HG03432 (cell line): ENCODE measurements around the gene GNS.

Experiments used
- ATAC-seq: cut with Tn5 transposase; IDR thresholded peaks from one replicate; pipeline ENCODE4 v1.9.1; 2021; ENCODE audit warnings: mild to moderate bottlenecking, moderate library complexity; ENCODE audit not compliant: unreplicated experiment

Gene GNS

GRCh38 chr12:64759035-64759894, at the start of gene GNS:
TSS of gene GNS (minus strand) at chr12:64759406. CDS start at chr12:64759276, 130 bp downstream.
- peak; percentile 88 for ATAC-seq

GRCh38 chr12:64808110-64808509, 48.9 kb upstream of the GNS start:
- peak; percentile 55 for ATAC-seq

DNA sequence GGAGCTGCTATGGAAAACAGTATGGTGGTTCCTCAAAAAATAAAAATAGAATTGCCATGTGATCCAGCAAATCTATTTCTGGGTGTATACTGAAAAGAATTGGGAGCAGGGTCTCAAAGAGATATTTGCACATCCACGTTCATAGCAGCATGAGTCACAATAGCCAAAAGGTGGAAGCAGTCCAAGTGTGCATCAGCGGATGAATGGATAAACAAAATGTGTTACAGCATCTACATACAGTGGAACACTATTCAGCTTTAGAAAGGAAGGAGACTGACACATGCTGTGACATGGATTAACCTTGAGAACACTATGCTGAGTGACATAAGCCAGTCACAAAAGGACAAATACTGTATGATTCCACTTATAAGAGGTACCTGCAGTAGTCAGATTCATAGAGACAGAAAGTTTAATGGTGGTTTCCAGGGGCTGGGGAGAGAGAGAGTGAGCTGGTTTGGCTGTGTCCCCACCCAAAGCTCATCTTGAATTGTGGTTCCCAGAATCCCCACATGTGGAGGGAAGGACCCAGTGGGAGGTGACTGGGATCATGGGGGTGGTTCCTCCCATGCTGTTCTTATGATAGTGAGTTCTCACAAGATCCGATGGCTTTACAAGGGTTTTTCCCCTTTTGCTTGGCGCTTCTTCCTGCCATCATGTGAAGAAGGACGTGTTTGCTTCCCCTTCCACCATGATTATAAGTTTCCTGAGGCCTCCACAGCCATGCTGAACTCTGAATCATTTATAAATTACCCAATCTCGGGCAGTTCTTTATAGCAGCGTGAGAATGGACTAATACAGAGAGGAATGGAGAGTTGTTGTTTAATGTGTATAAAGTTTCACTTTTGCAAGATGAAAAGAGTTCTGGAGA, 47.6 kb upstream of the GNS start:
- no peak for ATAC-seq

- ATAC-seq = no peak
Measured at GRCh38 chr12:64806173-64806572, 47.0 kb upstream of the GNS start.

GRCh38 chr12:64802180-64802775, 43.1 kb upstream of the GNS start:
- ATAC-seq = peak; percentile 62

DNA sequence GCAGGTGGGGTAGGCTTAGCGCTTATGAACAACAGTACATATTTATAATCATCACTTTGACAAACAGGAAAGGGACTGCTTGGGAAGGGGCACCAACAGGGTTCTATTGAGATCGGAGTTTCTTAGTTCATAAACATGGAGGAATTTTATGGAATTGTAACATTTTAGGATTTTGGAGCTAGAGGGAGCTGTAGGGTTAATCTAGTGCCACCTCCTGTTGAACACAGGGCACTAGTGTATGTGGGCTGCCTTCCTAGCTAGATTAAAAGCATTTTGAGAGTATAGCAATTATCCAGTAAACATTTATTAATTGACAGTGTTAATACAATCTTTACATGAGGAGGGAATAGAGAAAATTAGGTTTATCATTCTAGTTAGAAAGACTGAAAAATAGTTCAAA, 42.2 kb upstream of the GNS start:
- no peak for ATAC-seq

- peak; percentile 62 for ATAC-seq
Measured at GRCh38 chr12:64800640-64801039, 41.4 kb upstream of the GNS start.

DNA sequence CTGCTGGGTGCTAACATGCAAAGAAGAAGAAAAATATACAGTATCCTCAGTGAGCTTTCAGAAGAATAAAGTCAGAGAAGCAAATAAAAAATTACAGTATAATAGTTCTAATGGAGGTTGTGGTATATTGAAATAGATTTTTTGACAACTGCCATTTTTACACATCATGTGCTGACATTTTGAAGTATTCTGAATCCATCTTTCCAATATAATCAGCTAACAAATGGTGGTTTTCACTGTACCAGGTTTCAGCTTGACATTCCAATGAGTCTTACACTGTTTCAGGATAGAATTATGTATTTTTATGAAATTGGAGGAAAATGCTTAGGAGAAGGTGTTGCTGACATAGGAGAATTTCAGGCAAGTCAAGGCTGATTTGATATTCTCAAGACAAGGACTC, 39.0 kb upstream of the GNS start:
- no peak for ATAC-seq

DNA sequence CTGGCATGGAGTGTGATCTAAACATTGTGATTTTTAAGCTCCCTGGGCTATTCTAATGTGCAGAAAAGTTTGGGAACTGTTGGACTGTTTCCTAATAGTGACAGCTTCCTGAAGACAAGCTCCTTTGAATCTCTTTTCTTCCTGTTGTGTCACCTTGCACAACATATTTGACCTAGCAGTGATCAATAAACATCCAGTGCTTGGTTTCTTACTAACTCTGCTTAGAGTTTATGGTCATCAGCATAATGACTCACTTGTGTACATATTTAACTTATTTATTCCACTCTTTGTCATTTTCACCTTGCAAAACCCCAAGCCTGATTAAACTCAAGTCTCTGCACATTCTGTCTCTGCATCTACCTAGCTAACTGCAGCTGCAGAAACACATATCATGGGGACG, 38.0 kb upstream of the GNS start:
- ATAC-seq = no peak

- ATAC-seq = peak; percentile 81
Measured at GRCh38 chr12:64796205-64796845, 37.1 kb upstream of the GNS start.

- ATAC-seq = no peak
Measured at GRCh38 chr12:64794305-64794704, 35.1 kb upstream of the GNS start.

DNA sequence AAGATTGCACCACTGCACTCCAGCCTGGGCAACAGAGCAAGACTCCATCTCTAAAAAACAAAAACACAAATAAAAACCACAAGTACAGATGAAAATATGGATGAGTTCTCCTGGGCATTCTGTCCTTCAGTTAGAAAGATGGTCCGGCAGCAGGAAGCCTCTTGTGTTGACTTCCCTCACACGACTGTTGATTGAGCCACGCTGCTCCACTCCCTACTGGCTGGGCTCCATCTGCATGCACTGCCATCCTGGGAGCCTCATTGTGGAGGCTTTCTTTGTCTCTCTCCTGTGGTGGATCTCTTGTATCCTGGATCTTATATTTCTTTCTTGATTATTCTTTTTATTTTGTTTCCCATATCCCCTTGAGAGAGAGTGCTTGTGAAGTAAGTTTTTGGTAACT, 34.4 kb upstream of the GNS start:
- ATAC-seq = no peak

- no peak for ATAC-seq
Measured at GRCh38 chr12:64792128-64792527, 32.9 kb upstream of the GNS start.

GRCh38 chr12:64791036-64791435, 31.8 kb upstream of the GNS start:
- ATAC-seq = no peak

GRCh38 chr12:64790166-64790565, 31.0 kb upstream of the GNS start:
- ATAC-seq = no peak

GRCh38 chr12:64785838-64786237, 26.6 kb upstream of the GNS start:
- no peak for ATAC-seq

GRCh38 chr12:64782191-64782876, 23.1 kb upstream of the GNS start:
- no peak for ATAC-seq

DNA sequence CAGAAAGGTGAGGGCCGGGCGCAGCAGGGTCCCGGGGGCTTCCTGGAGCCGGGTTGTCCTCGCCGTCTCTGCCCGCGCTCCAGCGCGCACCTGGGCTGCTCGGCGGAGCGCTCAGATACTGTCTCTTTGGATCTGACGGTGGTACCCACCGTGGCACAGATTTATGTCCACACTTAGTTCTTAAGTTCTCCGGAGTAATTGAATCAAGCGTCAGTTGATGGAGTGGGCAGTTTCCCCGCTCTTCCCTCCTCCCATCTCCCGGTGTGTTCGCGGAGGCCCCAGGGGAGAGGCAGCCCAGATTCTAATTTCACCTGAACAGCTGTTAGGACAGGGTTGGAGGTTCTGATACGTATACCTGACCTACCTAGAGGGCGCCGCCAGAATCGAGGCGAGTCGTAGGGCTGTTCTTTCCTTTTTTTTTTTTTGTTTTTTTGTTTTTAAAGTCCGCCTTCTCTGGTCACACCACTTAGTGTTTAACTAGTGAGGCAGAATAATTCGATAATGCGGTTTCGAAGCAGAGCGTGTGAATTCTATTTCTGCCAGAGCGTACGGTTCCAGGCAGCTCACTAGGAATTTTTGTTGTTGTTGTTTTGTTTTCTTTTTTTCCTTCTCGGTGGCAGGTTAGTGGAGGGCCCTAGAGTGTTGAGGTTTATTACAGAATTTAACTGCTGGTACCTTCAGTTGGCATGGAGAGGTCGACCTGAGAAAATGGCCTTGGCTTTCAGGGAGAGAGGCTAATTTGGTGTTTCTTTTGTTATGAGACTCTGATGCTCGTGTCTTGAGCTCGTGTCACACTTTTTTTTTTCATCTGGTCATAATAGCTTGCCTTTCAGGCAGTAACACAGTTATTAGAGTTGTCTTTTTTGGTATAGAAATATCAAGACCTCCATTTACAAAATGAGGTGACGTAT, 22.3 kb upstream of the GNS start:
- peak; percentile 38 for ATAC-seq

DNA sequence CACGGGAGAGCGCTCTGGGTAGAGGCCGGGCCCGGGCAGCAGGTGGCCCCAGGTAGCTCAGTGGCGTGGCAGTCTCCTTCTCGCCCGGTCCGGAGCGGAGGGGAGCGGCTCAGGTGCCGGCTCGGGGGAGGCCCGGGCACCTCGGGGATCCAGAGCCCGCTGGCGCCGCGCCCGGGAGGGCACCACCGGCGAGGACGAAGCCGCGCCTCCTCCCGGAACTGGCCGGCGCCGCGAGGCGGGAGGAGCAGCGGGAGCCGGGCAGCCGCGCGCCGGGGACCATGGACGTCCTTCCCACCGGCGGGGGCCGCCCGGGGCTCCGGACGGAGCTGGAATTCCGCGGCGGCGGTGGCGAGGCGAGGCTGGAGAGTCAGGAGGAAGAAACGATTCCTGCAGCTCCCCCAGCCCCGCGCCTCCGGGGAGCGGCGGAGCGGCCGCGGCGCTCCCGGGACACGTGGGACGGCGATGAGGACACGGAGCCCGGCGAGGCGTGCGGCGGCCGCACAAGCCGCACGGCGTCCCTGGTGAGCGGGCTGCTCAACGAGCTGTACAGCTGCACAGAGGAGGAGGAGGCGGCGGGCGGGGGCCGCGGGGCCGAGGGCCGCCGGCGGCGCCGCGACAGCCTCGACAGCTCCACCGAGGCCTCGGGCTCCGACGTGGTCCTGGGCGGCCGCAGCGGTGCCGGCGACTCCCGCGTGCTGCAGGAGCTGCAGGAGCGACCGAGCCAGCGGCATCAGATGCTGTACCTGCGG, 21.5 kb upstream of the GNS start:
- ATAC-seq = peak; percentile 61
